Pons (tissue), 1 donor: ENCODE data around the gene C17orf107.

Source experiments
- DNase-seq: peaks from one replicate; pipeline ENCODE4 v3.0.0-alpha.2; 2016; ENCODE audit warnings: low spot score

Gene C17orf107

GRCh38 chr17:4949321-4950074 is 50.2 kb downstream of the C17orf107 start:
- DNase-seq = peak; percentile 53

GRCh38 chr17:4950075-4950745 is 50.9 kb downstream of the C17orf107 start:
- no peak for DNase-seq

GRCh38 chr17:4950746-4951204 is 51.4 kb downstream of the C17orf107 start, which contains the start of gene ENO3:
TSS of gene ENO3 (plus strand) at chr17:4951119. CDS start at chr17:4951830, 711 bp downstream.
- no peak for DNase-seq

- no peak for DNase-seq
Measured at GRCh38 chr17:4951486-4951885, 52.1 kb downstream of the C17orf107 start.
